ENCODE data around the gene ANKRD13B. TPM values are rescaled to one million over a fixed set of nuclear protein-coding genes. Genes with fewer than 3 reads are reported as not detected.

Gene ANKRD13B
- total RNA-seq, 3 donors from 2014 or later = 8.5 to 13.0 (median 9.2) TPM

GRCh38 chr17:29578626-29579485 lies 14.1 kb upstream of the ANKRD13B start:
- intact Hi-C loops (cut with DNase I; ENCODE audit: low total_unique reads) = no loop called here
- H3K4me1 ChIP-seq = no peaks in the 10 kb centered on the region
- peaks cover 17% of the 10 kb centered on the region for H3K36me3 ChIP-seq
- H3K9me3 ChIP-seq = no peaks in the 10 kb centered on the region
- TF ChIP-seq, protein P1, sequence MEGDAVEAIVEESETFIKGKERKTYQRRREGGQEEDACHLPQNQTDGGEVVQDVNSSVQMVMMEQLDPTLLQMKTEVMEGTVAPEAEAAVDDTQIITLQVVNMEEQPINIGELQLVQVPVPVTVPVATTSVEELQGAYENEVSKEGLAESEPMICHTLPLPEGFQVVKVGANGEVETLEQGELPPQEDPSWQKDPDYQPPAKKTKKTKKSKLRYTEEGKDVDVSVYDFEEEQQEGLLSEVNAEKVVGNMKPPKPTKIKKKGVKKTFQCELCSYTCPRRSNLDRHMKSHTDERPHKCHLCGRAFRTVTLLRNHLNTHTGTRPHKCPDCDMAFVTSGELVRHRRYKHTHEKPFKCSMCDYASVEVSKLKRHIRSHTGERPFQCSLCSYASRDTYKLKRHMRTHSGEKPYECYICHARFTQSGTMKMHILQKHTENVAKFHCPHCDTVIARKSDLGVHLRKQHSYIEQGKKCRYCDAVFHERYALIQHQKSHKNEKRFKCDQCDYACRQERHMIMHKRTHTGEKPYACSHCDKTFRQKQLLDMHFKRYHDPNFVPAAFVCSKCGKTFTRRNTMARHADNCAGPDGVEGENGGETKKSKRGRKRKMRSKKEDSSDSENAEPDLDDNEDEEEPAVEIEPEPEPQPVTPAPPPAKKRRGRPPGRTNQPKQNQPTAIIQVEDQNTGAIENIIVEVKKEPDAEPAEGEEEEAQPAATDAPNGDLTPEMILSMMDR (IDR thresholded peaks at IDR 0.05) = no peak
- TF ChIP-seq POLR2A (IDR thresholded peaks at IDR 0.05) (no peak), POLR2AphosphoS5 (IDR thresholded peaks at IDR 0.05) (no peak)
- DNase-seq (ENCODE audit: low spot score in 2 of 2) = no peak
- no peaks in the 10 kb centered on the region for H3K27me3 ChIP-seq
- H3K4me3 ChIP-seq = no peak overlapping the region
- no peak overlapping the region for H3K27ac ChIP-seq

GRCh38 chr17:29579866-29580771 lies 12.8 kb upstream of the ANKRD13B start:
- H3K27ac ChIP-seq = no peak overlapping the region
- no peaks in the 10 kb centered on the region for H3K4me1 ChIP-seq
- intact Hi-C loops (cut with DNase I; ENCODE audit: low total_unique reads) = no loop called here
- H3K27me3 ChIP-seq = no peaks in the 10 kb centered on the region
- H3K36me3 ChIP-seq = peaks cover 13% of the 10 kb centered on the region
- DNase-seq (ENCODE audit: low spot score in 2 of 2) = peak; percentile 84
- TF ChIP-seq, protein P1 (IDR thresholded peaks at IDR 0.05) = peak; percentile 63 to 89 (median 86)
- TF ChIP-seq POLR2AphosphoS5 (IDR thresholded peaks at IDR 0.05) = peak in 2 of 3 donors; percentile 51 to 53
- no peak for TF ChIP-seq POLR2A (IDR thresholded peaks at IDR 0.05)
- no peak overlapping the region for H3K4me3 ChIP-seq
- no peaks in the 10 kb centered on the region for H3K9me3 ChIP-seq

DNA sequence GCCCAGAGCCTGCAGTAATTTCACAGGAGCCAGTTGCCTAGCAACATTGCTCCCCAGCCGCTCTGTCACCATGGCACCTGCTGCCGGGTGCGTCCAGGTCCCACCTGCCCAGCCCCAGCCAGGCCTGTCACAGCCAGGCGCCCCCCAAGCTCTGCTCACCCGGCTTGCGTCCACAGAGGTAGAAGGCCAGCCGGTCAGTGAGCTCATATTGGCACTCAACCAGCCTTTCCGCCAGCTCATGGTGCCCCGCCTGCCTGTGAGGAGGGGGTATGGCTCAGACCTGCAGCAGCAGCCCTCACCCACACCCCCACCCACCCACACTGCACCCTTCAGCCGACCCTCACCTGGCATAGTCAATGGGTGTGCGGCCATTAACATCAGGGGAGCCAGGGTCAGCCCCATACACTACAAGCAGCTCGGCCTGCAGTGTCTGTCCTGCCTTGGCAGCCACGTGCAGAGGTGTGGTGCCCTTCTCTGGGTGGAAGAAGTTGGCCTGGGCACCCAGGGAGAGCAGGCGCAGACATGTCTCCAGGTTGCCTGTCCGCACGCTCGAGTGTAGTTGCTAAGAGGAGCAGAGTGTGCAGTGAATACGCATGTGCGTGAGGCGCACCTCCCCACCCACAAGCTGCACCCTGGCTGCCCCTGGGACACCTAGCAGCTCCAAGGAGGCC lies 11.2 kb upstream of the ANKRD13B start:
- H3K36me3 ChIP-seq = peaks cover under 1% of the 10 kb centered on the region

GRCh38 chr17:29582254-29582765 lies 10.6 kb upstream of the ANKRD13B start:
- no peaks in the 10 kb centered on the region for H3K27me3 ChIP-seq
- H3K36me3 ChIP-seq = no peaks in the 10 kb centered on the region
- no peaks in the 10 kb centered on the region for H3K4me1 ChIP-seq
- TF ChIP-seq, protein P1 (IDR thresholded peaks at IDR 0.05) = no peak
- TF ChIP-seq POLR2A (IDR thresholded peaks at IDR 0.05) (no peak), POLR2AphosphoS5 (IDR thresholded peaks at IDR 0.05) (no peak)
- no peak overlapping the region for H3K4me3 ChIP-seq
- DNase-seq (ENCODE audit: low spot score in 2 of 2) = no peak
- H3K9me3 ChIP-seq = no peaks in the 10 kb centered on the region
- peak overlapping the region in 1 of 2 donors; percentile 2 for H3K27ac ChIP-seq
- intact Hi-C loops (cut with DNase I; ENCODE audit: low total_unique reads) = no loop called here

More for the DNA sequence above, 11.2 kb upstream of the ANKRD13B start:
- TF ChIP-seq, protein P1 (IDR thresholded peaks at IDR 0.05) = no peak
- TF ChIP-seq POLR2AphosphoS5 (IDR thresholded peaks at IDR 0.05) = no peak
- TF ChIP-seq POLR2A (IDR thresholded peaks at IDR 0.05) = no peak
- Histone ChIP-seq H3K4me3 (no peak overlapping the region), H3K27ac (no peak overlapping the region), H3K27me3 (no peaks in the 10 kb centered on the region), H3K9me3 (no peaks in the 10 kb centered on the region), H3K4me1 (no peaks in the 10 kb centered on the region)
- DNase-seq (ENCODE audit: low spot score in 2 of 2) = no peak
- intact Hi-C loops (cut with DNase I; ENCODE audit: low total_unique reads) = no loop called here

Measured in breast epithelium (tissue), 4 donors.